Cardiac fibroblast (primary cell): Measurements from ENCODE around the gene GTPBP1.
A peak's percentile ranks its signal among the peaks of the same experiment; 100 is the strongest.

Experiments used
- DNase-seq, 2 donors: peaks; one replicate each; pipeline versions ENCODE4 v3.0.0 to v3.0.0-alpha.2; 2010; ENCODE audit warnings: low read depth in 2 of 2
- H3K4me3 ChIP-seq, 2 donors: replicated peaks in 1 of 2; 1 replicate in 1 of 2; 2 replicates in 1 of 2; pipeline ENCODE4 v1.5.1; 2011; ENCODE audit warnings: low read depth in 2 of 2, low read length in 2 of 2, mild to moderate bottlenecking in 2 of 2, moderate library complexity in 1 of 2
- CTCF ChIP-seq: IDR thresholded peaks from one replicate; pipeline ENCODE4 v1.5.1; 2011; ENCODE audit warnings: low read depth, mild to moderate bottlenecking, low read length, inconsistent platforms

Gene GTPBP1

GRCh38 chr22:38781033-38781432, 75.3 kb downstream of the GTPBP1 start:
- no peak overlapping the region for H3K4me3 ChIP-seq
- no peak for DNase-seq
- no peak for TF ChIP-seq CTCF

- peak; percentile 72 to 75 for DNase-seq
- H3K4me3 ChIP-seq = no peak overlapping the region
- no peak for TF ChIP-seq CTCF
Observed at GRCh38 chr22:38782402-38783094, 76.8 kb downstream of the GTPBP1 start.
